HG02588 (cell line): ENCODE measurements around the gene MEIOB.
"Not testable (repeated sequence)": the region's sequence is repeated elsewhere in the genome, so short reads cannot be mapped to it uniquely, and the experiment has no call there.

ENCODE experiments used
- ATAC-seq: cut with Tn5 transposase; IDR thresholded peaks from one replicate; pipeline ENCODE4 v1.9.1; 2021; ENCODE audit warnings: mild to moderate bottlenecking, moderate library complexity; ENCODE audit not compliant: unreplicated experiment

The MEIOB gene

DNA sequence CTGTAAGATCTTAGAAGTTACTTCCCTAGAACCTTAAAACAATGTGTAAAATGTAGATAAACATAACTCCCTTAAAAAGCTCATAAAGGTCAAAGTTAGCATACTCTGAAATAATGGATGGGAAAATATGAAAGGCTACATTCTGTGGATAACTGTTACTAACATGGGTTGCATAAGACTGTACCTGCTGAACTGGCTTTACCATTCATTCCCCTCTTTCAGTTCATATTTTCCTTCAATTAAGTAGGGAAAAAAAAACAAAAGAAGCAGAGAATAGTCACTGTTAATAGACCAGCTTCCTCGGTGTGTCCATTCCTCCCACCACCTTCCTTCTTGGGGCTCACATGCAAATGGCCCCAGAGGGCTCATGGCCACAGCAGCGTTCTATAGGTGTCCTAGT, 7.5 kb upstream of the MEIOB start:
- ATAC-seq: no peak

- no peak for ATAC-seq
Observed at GRCh38 chr16:1878256-1878655, 6.3 kb upstream of the MEIOB start.

- ATAC-seq: no peak
Observed at GRCh38 chr16:1877804-1878203, 5.8 kb upstream of the MEIOB start.

- no peak for ATAC-seq
Observed at GRCh38 chr16:1877089-1877488, 5.1 kb upstream of the MEIOB start.

- no peak for ATAC-seq
Observed at GRCh38 chr16:1876468-1876867, 4.5 kb upstream of the MEIOB start.

- ATAC-seq: not testable (repeated sequence)
Observed at GRCh38 chr16:1876066-1876465, 4.1 kb upstream of the MEIOB start.

DNA sequence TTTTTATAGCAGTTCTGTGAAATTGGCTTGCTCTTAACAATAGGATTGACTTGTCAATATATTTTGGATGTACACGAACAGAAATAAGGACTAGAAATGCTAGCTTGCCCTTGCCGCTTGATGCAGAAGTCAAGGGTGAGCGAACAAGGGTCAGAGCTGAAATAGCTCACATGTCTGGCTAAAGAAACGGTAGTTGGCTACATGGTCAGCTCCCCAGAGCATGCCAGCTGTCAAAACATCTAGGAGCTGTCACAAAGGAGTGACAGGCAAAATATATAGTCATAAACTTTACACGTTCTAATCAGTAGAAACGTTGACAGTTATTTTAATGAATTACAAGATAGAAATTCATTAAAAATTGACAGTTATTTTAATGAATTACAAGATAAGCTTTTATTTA, 2.9 kb upstream of the MEIOB start:
- no peak for ATAC-seq

DNA sequence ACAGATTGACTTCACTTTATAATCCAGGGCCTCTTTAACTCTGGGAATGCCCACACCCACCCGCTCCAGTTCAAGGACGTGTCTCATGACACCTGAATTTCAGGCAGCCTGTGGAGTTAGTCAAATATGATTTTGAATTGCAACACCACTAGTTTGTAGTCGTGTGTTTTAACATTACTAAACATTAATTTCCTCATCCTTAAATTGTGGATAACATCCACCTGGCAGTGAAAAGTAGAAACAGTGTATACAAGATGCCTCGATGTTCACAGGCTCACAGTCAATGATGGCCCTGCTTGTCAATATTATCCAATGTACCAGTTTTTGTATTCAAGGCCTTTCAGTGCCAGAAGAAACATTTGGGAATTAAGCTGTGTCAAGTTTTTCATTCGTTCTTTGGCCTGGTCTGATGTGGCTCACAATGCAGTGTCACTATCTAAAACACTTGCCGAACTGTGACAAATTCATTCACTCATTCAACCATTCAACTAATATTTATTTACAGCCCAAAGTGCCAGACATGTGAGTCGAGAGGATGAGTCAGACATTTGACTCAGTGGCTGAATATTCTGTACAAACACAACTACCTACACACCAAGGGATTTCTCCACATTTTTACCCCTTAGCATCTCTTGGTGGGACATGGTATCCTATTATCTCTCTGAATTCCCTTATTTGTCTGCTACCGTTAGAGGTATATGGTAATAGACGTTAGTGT, 1.4 kb downstream of the MEIOB start:
- ATAC-seq: no peak

DNA sequence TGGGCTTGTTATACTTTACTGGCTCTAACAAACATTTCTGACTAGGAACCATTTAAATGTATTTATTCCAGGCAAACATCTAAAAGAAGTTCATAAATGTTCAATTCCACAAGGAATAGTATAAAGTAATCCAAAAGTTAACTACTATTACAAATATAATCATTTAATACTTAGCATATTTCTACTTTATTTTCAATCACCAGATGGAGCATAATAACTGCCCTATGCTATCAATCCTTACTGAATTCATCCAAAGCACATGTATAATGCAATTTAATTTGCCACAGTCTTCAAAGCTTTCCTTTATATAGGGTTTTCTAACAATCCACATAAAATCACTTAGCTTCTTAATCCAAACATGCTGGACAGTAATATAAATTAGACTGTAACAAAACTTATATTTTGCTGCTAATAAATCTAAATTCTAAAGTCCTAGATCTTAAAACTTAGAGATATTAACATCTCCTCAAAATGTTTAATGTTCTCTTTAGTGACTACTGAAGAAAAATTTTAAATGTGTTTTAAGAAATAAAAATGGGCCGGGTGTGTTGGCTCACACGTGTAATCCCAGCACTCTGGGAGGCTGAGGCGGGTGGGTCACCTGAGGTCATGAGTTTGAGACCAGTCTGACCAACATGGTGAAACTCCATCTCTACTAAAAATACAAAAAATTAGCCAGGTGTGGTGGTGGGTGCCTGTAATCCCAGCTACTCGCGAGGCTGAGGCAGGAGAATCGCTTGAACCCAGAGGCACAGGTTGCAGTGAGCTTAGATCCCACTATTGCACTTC, 5.9 kb downstream of the MEIOB start:
- no peak for ATAC-seq

DNA sequence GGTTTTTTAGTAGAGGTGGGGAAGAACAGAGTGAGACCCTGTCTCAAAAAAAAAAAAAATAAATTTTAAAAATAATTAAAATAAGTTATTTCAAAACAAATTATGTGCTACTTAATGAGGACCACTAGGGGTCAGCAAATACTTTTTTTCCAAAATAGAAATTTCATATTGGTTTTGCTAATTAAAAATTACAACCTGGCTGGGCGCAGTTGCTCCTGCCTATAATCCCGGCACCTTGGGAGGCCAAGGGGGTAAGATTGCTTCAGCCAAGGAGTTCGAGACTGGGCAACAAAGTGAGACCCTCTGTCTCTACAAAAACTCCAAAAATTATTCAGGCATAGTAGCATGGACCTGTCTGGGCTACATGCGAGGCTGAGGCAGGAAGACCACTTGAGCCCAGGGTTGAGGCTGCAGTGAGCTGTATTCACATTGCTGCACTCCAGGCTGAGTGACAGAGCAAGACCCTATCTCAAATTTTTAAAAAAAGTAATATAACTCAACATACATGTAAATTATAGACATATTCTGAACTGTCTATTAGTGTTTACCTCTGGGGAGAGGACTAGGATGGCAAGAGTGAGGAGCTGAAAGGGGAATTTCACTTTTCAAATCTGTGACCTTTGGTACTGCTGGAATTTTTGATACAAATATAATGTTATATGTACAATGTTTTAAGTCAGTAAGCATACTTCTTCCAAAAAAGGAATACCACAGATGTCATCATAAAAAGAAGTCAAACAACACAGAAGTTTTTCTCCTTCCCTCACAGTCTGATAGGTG, 8.1 kb downstream of the MEIOB start:
- no peak for ATAC-seq

GRCh38 chr16:1862394-1862793, 9.6 kb downstream of the MEIOB start:
- ATAC-seq: no peak

GRCh38 chr16:1861730-1862129, 10.2 kb downstream of the MEIOB start:
- ATAC-seq: no peak

GRCh38 chr16:1859650-1860049, 12.3 kb downstream of the MEIOB start:
- no peak for ATAC-seq

- no peak for ATAC-seq
Observed at GRCh38 chr16:1858189-1858865, 13.6 kb downstream of the MEIOB start.

GRCh38 chr16:1857433-1858097, 14.4 kb downstream of the MEIOB start:
- no peak for ATAC-seq

DNA sequence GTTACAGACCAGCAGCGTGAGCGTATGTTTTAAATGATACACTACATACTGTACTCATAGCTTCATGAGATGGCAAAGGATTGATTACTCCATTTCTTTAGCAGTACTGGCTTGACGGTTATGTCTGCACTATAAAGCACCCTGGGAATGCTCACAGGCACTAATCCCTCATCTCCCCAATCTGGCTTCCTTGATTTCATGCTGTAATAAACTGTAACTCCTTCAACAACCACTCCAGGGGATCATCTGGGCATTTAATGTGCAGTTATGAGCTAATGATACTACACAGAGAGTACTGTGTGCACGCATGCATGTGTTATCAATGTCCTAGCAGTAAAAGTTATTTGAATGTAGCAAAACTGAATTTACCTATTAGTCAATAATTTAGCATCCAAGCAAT, 20.2 kb downstream of the MEIOB start:
- ATAC-seq: no peak

DNA sequence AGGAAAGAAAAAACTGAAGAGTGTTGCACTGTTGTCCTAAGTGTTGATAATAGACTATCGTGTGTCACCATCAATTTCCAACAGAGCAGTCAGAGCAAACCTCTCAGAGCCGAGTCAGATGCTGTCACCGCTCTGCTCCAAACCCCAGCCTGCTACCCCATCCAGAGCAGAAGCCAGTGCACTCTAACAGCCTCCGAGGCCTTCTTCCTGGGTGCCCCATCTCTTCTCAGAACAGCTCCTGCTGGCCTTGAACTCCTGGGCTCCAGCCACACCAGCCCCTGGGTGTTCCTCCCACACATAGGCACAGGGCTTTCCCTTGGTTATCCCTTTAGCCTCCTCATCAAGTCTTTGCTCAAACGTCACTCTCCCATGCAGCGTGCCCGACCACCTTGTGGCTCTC, 21.0 kb downstream of the MEIOB start:
- ATAC-seq: no peak

DNA sequence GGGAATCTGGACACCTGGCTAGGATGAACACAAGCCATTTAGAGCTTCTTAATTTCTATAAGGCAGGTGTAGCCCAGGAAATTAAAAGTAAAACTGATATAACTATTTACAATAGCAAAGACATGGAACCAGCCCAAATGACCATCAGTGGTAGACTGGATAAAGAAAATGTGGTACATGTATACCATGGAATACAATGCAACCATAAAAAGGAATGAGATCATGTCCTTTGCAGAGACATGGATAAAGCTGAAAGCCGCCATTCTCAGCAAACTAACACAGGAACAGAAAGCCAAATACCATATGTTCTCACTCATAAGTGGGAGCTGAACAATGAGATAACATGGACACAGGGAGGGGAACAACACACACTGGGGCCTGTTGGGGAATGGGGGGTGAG, 25.5 kb downstream of the MEIOB start:
- ATAC-seq: no peak

GRCh38 chr16:1845985-1846384, 26.0 kb downstream of the MEIOB start:
- no peak for ATAC-seq

GRCh38 chr16:1839554-1839953, 32.4 kb downstream of the MEIOB start:
- ATAC-seq: no peak

GRCh38 chr16:1834096-1834495, 37.9 kb downstream of the MEIOB start:
- no peak for ATAC-seq
